Hepatocyte (in vitro differentiated cells): Measurements from ENCODE around the gene CCT5. TPM values are rescaled to one million over a fixed set of nuclear protein-coding genes. Genes with fewer than 3 reads are reported as not detected.
A peak's percentile ranks its signal among the peaks of the same experiment; 100 is the strongest.

Source experiments
- DNase-seq: peaks from one replicate; pipeline ENCODE4 v3.0.0-alpha.2; 2016; ENCODE audit warnings: low spot score
- H2AFZ ChIP-seq: fragments of 200-600 bp; sonication (generic); 2 replicates; pipeline ENCODE4 v1.6.0; 2016; ENCODE audit warnings: antibody characterized with exemption, mild to moderate bottlenecking
- H3K27ac ChIP-seq: fragments of 200-600 bp; sonication (generic); 2 replicates; pipeline ENCODE4 v1.5.1; 2016; ENCODE audit warnings: mild to moderate bottlenecking
- H3K27me3 ChIP-seq: fragments of 200-600 bp; sonication (generic); 2 replicates; pipeline ENCODE4 v1.6.1; 2016
- H3K36me3 ChIP-seq: fragments of 200-600 bp; sonication (generic); replicated peaks from 2 replicates; pipeline ENCODE4 v1.5.1; 2016; ENCODE audit warnings: low read depth; ENCODE audit not compliant: insufficient read depth
- H3K4me1 ChIP-seq: fragments of 200-600 bp; sonication (generic); 2 replicates; pipeline ENCODE4 v1.5.1; 2016; ENCODE audit warnings: mild to moderate bottlenecking, moderate library complexity; ENCODE audit not compliant: insufficient read depth
- H3K4me2 ChIP-seq: fragments of 200-600 bp; sonication (generic); 2 replicates; pipeline ENCODE4 v1.6.0; 2016
- H3K4me3 ChIP-seq: fragments of 200-600 bp; sonication (generic); 2 replicates; pipeline ENCODE4 v1.5.1; 2016; ENCODE audit warnings: mild to moderate bottlenecking
- H3K79me2 ChIP-seq: fragments of 200-600 bp; sonication (generic); 2 replicates; pipeline ENCODE4 v1.6.0; 2017; ENCODE audit warnings: mild to moderate bottlenecking
- H3K9me2 ChIP-seq: fragments of 200-600 bp; sonication (generic); replicated peaks from 2 replicates; pipeline ENCODE4 v1.6.0; 2017; ENCODE audit warnings: mild to moderate bottlenecking; ENCODE audit not compliant: insufficient read depth
- H3K9me3 ChIP-seq: fragments of 200-600 bp; sonication (generic); 2 replicates; pipeline ENCODE4 v1.5.1; 2016; ENCODE audit warnings: low read depth, mild to moderate bottlenecking
- H4K20me1 ChIP-seq: fragments of 200-600 bp; sonication (generic); 2 replicates; pipeline ENCODE4 v1.6.0; 2016; ENCODE audit warnings: mild to moderate bottlenecking; ENCODE audit not compliant: insufficient read depth, poor library complexity, severe bottlenecking
- EZH2 ChIP-seq: fragments of 200-600 bp; sonication (generic); IDR thresholded peaks from 2 replicates; pipeline ENCODE4 v1.6.1; 2016; ENCODE audit warnings: antibody characterized with exemption, mild to moderate bottlenecking, borderline replicate concordance
- EZH2phosphoT487 ChIP-seq: fragments of 200-600 bp; sonication (generic); IDR thresholded peaks from one replicate; pipeline ENCODE4 v1.6.1; 2018; ENCODE audit warnings: antibody characterized with exemption, mild to moderate bottlenecking, low read depth, moderate library complexity; ENCODE audit not compliant: unreplicated experiment, severe bottlenecking
- WGBS: methylation state at CpG from one replicate; pipeline ENCODE4 v1.1.6; 2016; ENCODE audit warnings: low lambda C conversion rate; ENCODE audit errors: missing lambda C conversion rate; 5-methylcytosine and 5-hydroxymethylcytosine counted together
- polyA plus RNA-seq: library from polyadenylated mRNA; unstranded; fragments of >200 nt; fragmentation: Nextera tagmentation; extraction: Ambion mirVana; gene quantifications from 2 replicates; pipeline ENCODE4 v1.2.1, GENCODE V29; 2016
- total RNA-seq: library from RNA; depleted of rRNA; stranded (reverse); fragments of >200 nt; gene quantifications from 2 replicates; pipeline ENCODE4 v1.2.3, GENCODE V29; 2014
- TF ChIP-seq, protein P1 (sequence below): fragments of 200-600 bp; sonication (generic); IDR thresholded peaks from 2 replicates; pipeline ENCODE4 v1.5.1; 2016; ENCODE audit warnings: antibody characterized with exemption, mild to moderate bottlenecking; ENCODE audit not compliant: poor library complexity

Gene CCT5
- total and polyA plus RNA-seq, 2 experiments from 2014 or later: 203 to 282 TPM

DNA sequence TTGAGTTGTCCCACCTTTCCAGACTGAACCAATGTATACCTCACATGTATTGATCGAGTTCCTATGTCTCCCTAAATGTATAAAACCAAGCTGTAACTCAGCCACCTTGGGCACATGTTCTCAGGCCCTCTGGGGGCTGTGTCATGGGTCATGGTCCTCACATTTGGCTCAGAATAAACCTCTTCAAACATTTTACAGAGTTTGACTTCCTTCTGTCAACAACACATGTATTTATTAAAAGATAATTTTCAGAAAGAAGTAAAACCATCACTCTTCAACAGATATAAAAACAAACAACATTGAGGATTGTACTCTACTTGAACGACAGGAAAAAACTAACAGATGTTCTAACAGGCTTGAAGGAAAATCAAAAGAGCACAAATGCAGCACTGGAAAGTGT lies 53.1 kb downstream of the CCT5 start:
- DNase-seq: no peak
- WGBS: 76% methylated on average over 2 of the region's 2 CpGs
- peaks cover 33% of the 10 kb centered on the region for H3K4me1 ChIP-seq
- peak overlapping the region; percentile 88 for H3K27ac ChIP-seq
- peak overlapping the region; percentile 29 for H3K4me2 ChIP-seq
- H3K4me3 ChIP-seq: no peak overlapping the region
- H3K79me2 ChIP-seq: peaks cover 52% of the 10 kb centered on the region
- H3K27me3 ChIP-seq: no peaks in the 10 kb centered on the region
- no peaks in the 10 kb centered on the region for H3K36me3 ChIP-seq
- H3K9me3 ChIP-seq: no peaks in the 10 kb centered on the region
- TF ChIP-seq EZH2: no peak
- TF ChIP-seq EZH2phosphoT487: no peak
- TF ChIP-seq, protein P1, sequence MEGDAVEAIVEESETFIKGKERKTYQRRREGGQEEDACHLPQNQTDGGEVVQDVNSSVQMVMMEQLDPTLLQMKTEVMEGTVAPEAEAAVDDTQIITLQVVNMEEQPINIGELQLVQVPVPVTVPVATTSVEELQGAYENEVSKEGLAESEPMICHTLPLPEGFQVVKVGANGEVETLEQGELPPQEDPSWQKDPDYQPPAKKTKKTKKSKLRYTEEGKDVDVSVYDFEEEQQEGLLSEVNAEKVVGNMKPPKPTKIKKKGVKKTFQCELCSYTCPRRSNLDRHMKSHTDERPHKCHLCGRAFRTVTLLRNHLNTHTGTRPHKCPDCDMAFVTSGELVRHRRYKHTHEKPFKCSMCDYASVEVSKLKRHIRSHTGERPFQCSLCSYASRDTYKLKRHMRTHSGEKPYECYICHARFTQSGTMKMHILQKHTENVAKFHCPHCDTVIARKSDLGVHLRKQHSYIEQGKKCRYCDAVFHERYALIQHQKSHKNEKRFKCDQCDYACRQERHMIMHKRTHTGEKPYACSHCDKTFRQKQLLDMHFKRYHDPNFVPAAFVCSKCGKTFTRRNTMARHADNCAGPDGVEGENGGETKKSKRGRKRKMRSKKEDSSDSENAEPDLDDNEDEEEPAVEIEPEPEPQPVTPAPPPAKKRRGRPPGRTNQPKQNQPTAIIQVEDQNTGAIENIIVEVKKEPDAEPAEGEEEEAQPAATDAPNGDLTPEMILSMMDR: no peak
- no peaks in the 10 kb centered on the region for H4K20me1 ChIP-seq
- no peaks in the 10 kb centered on the region for H3K9me2 ChIP-seq
- peak overlapping the region; percentile 4 for H2AFZ ChIP-seq

DNA sequence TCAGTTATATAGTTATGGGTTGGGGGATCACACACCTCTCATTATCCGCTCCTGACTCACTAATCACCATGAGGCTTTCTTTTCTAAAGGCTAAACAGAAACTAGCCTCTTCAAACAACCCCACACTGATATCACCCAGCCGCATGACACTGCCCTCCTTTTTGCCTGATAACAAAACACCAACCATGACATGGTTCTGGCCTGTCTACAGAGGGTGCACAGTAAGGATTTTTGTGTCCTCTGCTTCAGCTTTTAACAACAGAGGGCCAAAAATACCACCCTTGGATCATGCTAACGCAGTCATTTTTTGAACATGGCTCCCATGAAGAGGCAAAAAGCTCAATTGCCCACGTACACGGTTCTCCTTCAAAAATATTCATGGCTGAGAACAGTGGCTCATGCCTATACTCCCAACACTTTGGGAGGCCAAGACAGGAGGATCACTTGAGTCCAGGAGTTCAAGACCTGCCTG lies 53.7 kb downstream of the CCT5 start:
- H3K9me3 ChIP-seq: no peaks in the 10 kb centered on the region
- no peak overlapping the region for H2AFZ ChIP-seq
- peaks cover 33% of the 10 kb centered on the region for H3K4me1 ChIP-seq
- TF ChIP-seq, protein P1: no peak
- TF ChIP-seq EZH2phosphoT487 (no peak), EZH2 (no peak)
- DNase-seq: no peak
- H3K9me2 ChIP-seq: no peaks in the 10 kb centered on the region
- H3K79me2 ChIP-seq: peaks cover 48% of the 10 kb centered on the region
- 75% methylated on average over 5 of the region's 5 CpGs for WGBS
- no peak overlapping the region for H3K4me3 ChIP-seq
- no peaks in the 10 kb centered on the region for H3K36me3 ChIP-seq
- no peaks in the 10 kb centered on the region for H3K27me3 ChIP-seq
- H3K27ac ChIP-seq: peak overlapping the region; percentile 88
- H3K4me2 ChIP-seq: peak overlapping the region; percentile 29
- no peaks in the 10 kb centered on the region for H4K20me1 ChIP-seq

DNA sequence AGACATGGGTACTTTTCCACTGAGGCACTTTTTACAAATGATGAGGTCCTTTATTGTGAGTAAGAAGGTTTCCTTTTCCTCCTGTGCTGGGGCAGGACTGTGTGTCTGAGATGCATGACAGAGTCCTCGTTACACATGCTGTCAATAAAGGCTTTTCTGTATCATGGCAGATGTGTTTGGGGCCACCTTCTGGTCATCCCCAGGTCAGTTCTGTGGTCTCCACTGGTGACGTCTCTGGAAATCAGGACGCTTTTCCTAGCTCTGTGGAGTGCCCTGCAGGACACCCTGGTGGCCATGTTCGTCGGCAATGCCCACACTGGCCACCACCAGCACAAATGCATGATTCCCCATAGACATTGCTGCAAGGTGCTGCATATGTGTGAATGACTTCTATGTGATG lies 54.9 kb downstream of the CCT5 start:
- H3K36me3 ChIP-seq: no peaks in the 10 kb centered on the region
- WGBS: 96% methylated on average over 5 of the region's 5 CpGs
- H3K9me2 ChIP-seq: no peaks in the 10 kb centered on the region
- H4K20me1 ChIP-seq: no peaks in the 10 kb centered on the region
- no peaks in the 10 kb centered on the region for H3K9me3 ChIP-seq
- TF ChIP-seq EZH2phosphoT487 (no peak), EZH2 (no peak)
- TF ChIP-seq, protein P1: no peak
- peaks cover 33% of the 10 kb centered on the region for H3K4me1 ChIP-seq
- H3K27ac ChIP-seq: no peak overlapping the region
- DNase-seq: no peak
- no peaks in the 10 kb centered on the region for H3K27me3 ChIP-seq
- H2AFZ ChIP-seq: no peak overlapping the region
- peaks cover 46% of the 10 kb centered on the region for H3K79me2 ChIP-seq
- H3K4me3 ChIP-seq: no peak overlapping the region
- no peak overlapping the region for H3K4me2 ChIP-seq

DNA sequence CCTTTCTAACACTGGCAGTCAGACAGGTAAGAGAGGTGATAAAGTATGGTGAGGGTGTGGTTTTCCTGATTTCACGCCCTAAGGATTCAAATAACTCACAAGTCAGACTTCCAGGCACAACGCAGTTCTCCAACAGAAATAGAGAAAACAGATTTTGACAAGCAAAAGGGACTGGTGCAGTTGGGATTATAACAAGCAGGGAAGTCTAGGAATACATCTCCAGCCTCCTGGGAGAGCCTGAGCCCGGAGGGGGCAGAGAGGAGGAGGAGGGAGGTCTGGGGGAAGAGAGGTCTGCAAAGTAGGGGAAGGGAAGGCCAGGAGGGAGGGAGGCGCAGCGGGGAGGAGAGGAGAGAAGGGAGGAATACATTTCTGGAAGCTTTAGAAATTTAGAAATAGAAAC lies 56.0 kb downstream of the CCT5 start:
- Histone ChIP-seq H3K9me3 (no peaks in the 10 kb centered on the region), H2AFZ (no peak overlapping the region), H3K27me3 (no peaks in the 10 kb centered on the region), H3K4me3 (no peak overlapping the region), H3K27ac (peak overlapping the region; percentile 93), H3K9me2 (no peaks in the 10 kb centered on the region), H3K4me1 (peaks cover 33% of the 10 kb centered on the region), H3K79me2 (peaks cover 39% of the 10 kb centered on the region), H4K20me1 (no peaks in the 10 kb centered on the region), H3K4me2 (peak overlapping the region; percentile 79), H3K36me3 (no peaks in the 10 kb centered on the region)
- no peak for DNase-seq
- WGBS: 69% methylated on average over 4 of the region's 5 CpGs
- TF ChIP-seq, protein P1: no peak
- no peak for TF ChIP-seq EZH2
- TF ChIP-seq EZH2phosphoT487: no peak
